H1 (cell line): ENCODE measurements around the gene BCAS3. TPM values are rescaled to one million over a fixed set of nuclear protein-coding genes. Genes with fewer than 3 reads are reported as not detected.
"Not testable (repeated sequence)": the region's sequence is repeated elsewhere in the genome, so short reads cannot be mapped to it uniquely, and the experiment has no call there.

Source experiments
- CTCF ChIA-PET: fragments of 300-600 bp; sonication (Branson Sonifier 250); formaldehyde crosslinking; loops from one replicate; lab custom pipeline; 2021; ENCODE audit not compliant: partially characterized antibody; lab: Charles Lee
- POLR2A ChIA-PET: fragments of 300-600 bp; sonication (Branson Sonifier 250); formaldehyde crosslinking; loops from one replicate; lab custom pipeline; 2021; ENCODE audit warnings: inconsistent platforms; ENCODE audit not compliant: partially characterized antibody; lab: Charles Lee
- DNase-seq, 2 experiments: peaks; one replicate each; pipeline versions ENCODE4 v3.0.0 to v3.0.0-alpha.2; 2010 to 2022; ENCODE audit warnings: low spot score in 2 of 2, low read depth in 1 of 2, mixed read lengths in 1 of 2
- FAIRE-seq: peaks from 2 replicates; lab custom pipeline; 2011; peaks lifted over from hg19 to GRCh38; lab: Jason Lieb, UNC
- H2AFZ ChIP-seq: 2 replicates; pipeline ENCODE4 v1.8.1; 2012; ENCODE audit warnings: low read length, inconsistent platforms
- H2AK5ac ChIP-seq: 2 replicates; pipeline ENCODE4 v1.6.1; 2013; ENCODE audit warnings: low read depth, low read length
- H2BK120ac ChIP-seq: replicated peaks from 2 replicates; pipeline ENCODE3; 2013; ENCODE audit warnings: low read depth, low read length, inconsistent platforms
- H2BK12ac ChIP-seq: 2 replicates; pipeline ENCODE4 v1.6.1; 2013; ENCODE audit warnings: low read depth, low read length
- H2BK15ac ChIP-seq: 2 replicates; pipeline ENCODE4 v1.6.1; 2013; ENCODE audit warnings: low read length
- H2BK20ac ChIP-seq: 2 replicates; pipeline ENCODE4 v1.6.1; 2013; ENCODE audit warnings: low read length
- H2BK5ac ChIP-seq: 2 replicates; pipeline ENCODE4 v1.6.1; 2013; ENCODE audit warnings: low read depth, low read length
- H3K14ac ChIP-seq: 2 replicates; pipeline ENCODE4 v1.6.1; 2013; ENCODE audit warnings: inconsistent platforms; ENCODE audit not compliant: insufficient read length
- H3K18ac ChIP-seq: 2 replicates; pipeline ENCODE4 v1.6.1; 2013; ENCODE audit warnings: low read length; ENCODE audit errors: extremely low read depth
- H3K23ac ChIP-seq: 2 replicates; pipeline ENCODE4 v1.6.1; 2013; ENCODE audit warnings: inconsistent platforms; ENCODE audit not compliant: insufficient read length
- H3K23me2 ChIP-seq: 2 replicates; pipeline ENCODE4 v1.6.1; 2013; ENCODE audit warnings: low read depth, low read length
- H3K27ac ChIP-seq: 2 replicates; pipeline ENCODE4 v1.6.1; 2011; ENCODE audit warnings: low read depth, low read length, inconsistent platforms
- H3K27me3 ChIP-seq, 4 experiments: replicated peaks in 1 of 4; 1 replicate in 1 of 4; 2 replicates in 3 of 4; pipeline versions ENCODE4 v1.6.1 to v1.8.1; 2011 to 2013; ENCODE audit warnings: low read length in 3 of 4, mild to moderate bottlenecking in 3 of 4, inconsistent platforms in 2 of 4, mixed read lengths in 2 of 4, moderate library complexity in 1 of 4; ENCODE audit not compliant: control insufficient read depth in 3 of 4, insufficient read depth in 3 of 4; ENCODE audit errors: extremely low read depth in 1 of 4
- H3K36me3 ChIP-seq, 4 experiments: 2 replicates each; pipeline versions ENCODE4 v1.6.1 to v1.8.1; 2011 to 2013; ENCODE audit warnings: mild to moderate bottlenecking in 4 of 4, low read length in 3 of 4, moderate library complexity in 2 of 4, control low read depth in 1 of 4, inconsistent platforms in 1 of 4; ENCODE audit not compliant: insufficient read depth in 4 of 4, control insufficient read depth in 2 of 4
- H3K4ac ChIP-seq: replicated peaks from 2 replicates; pipeline ENCODE3; 2013; ENCODE audit warnings: low read length, low read depth, mixed read lengths, inconsistent platforms; ENCODE audit not compliant: insufficient read length
- H3K4me1 ChIP-seq, 4 experiments: replicated peaks in 1 of 4; 1 replicate in 1 of 4; 2 replicates in 3 of 4; pipeline versions ENCODE4 v1.6.1 to v1.8.1; 2011 to 2013; ENCODE audit warnings: low read length in 3 of 4, inconsistent platforms in 2 of 4, mixed read lengths in 1 of 4; ENCODE audit not compliant: insufficient read depth in 4 of 4, control insufficient read depth in 3 of 4
- H3K4me2 ChIP-seq, 2 experiments: 2 replicates each; pipeline versions ENCODE4 v1.6.1 to v1.8.1; 2011 to 2013; ENCODE audit warnings: low read depth in 2 of 2, low read length in 2 of 2, control low read depth in 1 of 2, inconsistent platforms in 1 of 2, mild to moderate bottlenecking in 1 of 2; ENCODE audit not compliant: insufficient read depth in 1 of 2
- H3K4me3 ChIP-seq, 4 experiments: fragments of 200-600, 300-600 bp in 1 of 4; sonication (generic), shearing (Covaris generic), sonication (Bioruptor Twin) in 1 of 4; 2 replicates each; pipeline versions ENCODE4 v1.5.1 to v1.8.1; 2011 to 2016; ENCODE audit warnings: low read length in 4 of 4, low read depth in 3 of 4, control low read depth in 2 of 4, inconsistent platforms in 2 of 4, mild to moderate bottlenecking in 2 of 4, mixed read lengths in 1 of 4, moderate library complexity in 1 of 4; ENCODE audit not compliant: insufficient read depth in 2 of 4; ENCODE audit errors: extremely low read depth in 1 of 4
- H3K56ac ChIP-seq: replicated peaks from 2 replicates; pipeline ENCODE3; 2013; ENCODE audit warnings: low read depth, mild to moderate bottlenecking, mixed read lengths, low read length, inconsistent platforms; ENCODE audit not compliant: insufficient read length
- H3K79me1 ChIP-seq: 2 replicates; pipeline ENCODE4 v1.6.1; 2013; ENCODE audit warnings: low read depth, low read length, control low read depth
- H3K79me2 ChIP-seq, 2 experiments: 2 replicates each; pipeline versions ENCODE4 v1.6.1 to v1.8.1; 2012 to 2013; ENCODE audit warnings: low read length in 2 of 2, mild to moderate bottlenecking in 2 of 2, inconsistent platforms in 1 of 2; ENCODE audit not compliant: insufficient read depth in 2 of 2, control insufficient read depth in 1 of 2
- H3K9ac ChIP-seq, 4 experiments: replicated peaks in 1 of 4; 1 replicate in 1 of 4; 2 replicates in 3 of 4; pipeline versions ENCODE4 v1.6.1 to v1.8.1; 2011 to 2013; ENCODE audit warnings: low read depth in 3 of 4, low read length in 3 of 4, control low read depth in 2 of 4, mild to moderate bottlenecking in 2 of 4, moderate library complexity in 2 of 4, inconsistent platforms in 1 of 4; ENCODE audit errors: extremely low read depth in 1 of 4
- H3K9me3 ChIP-seq, 2 experiments: 2 replicates each; pipeline versions ENCODE4 v1.6.1 to v1.8.1; 2012 to 2013; ENCODE audit warnings: mild to moderate bottlenecking in 2 of 2, moderate library complexity in 2 of 2, control low read depth in 1 of 2, inconsistent platforms in 1 of 2, low read depth in 1 of 2, low read length in 1 of 2, mixed read lengths in 1 of 2; ENCODE audit not compliant: insufficient read depth in 2 of 2
- H4K20me1 ChIP-seq, 2 experiments: replicated peaks in 1 of 2; 2 replicates each; pipeline versions ENCODE3 to v1.8.1; 2011 to 2013; ENCODE audit warnings: inconsistent platforms in 2 of 2, low read length in 2 of 2, mild to moderate bottlenecking in 1 of 2; ENCODE audit not compliant: insufficient read depth in 2 of 2, control insufficient read depth in 1 of 2
- H4K5ac ChIP-seq: 2 replicates; pipeline ENCODE4 v1.6.1; 2013; ENCODE audit warnings: low read length, low read depth, mixed read lengths, inconsistent platforms; ENCODE audit not compliant: insufficient read length
- H4K8ac ChIP-seq: 2 replicates; pipeline ENCODE4 v1.8.0; 2013; ENCODE audit warnings: mild to moderate bottlenecking, moderate library complexity, low read length, inconsistent platforms; ENCODE audit not compliant: insufficient read depth; ENCODE audit errors: extremely low read depth
- H4K91ac ChIP-seq: replicated peaks from 2 replicates; pipeline ENCODE3; 2013; ENCODE audit warnings: low read length, mixed read lengths, inconsistent platforms; ENCODE audit not compliant: insufficient read length
- BCL11A ChIP-seq, 2 experiments: IDR thresholded peaks; one replicate each; pipeline ENCODE4 v1.6.1; 2011; ENCODE audit warnings: low read depth in 2 of 2, low read length in 2 of 2, mild to moderate bottlenecking in 2 of 2
- WGBS, 2 experiments: shearing (Covaris generic) in 1 of 2; methylation state at CpG; one replicate each; pipeline versions ENCODE4 v1.1.6 to v1.1.7; 2013 to 2015; ENCODE audit warnings: low lambda C conversion rate in 2 of 2, mixed read lengths in 2 of 2, inconsistent platforms in 1 of 2, low coverage in 1 of 2, missing lambda C conversion rate in 1 of 2; ENCODE audit not compliant: insufficient replicate concordance in 2 of 2, insufficient coverage in 1 of 2, insufficient read length in 1 of 2; ENCODE audit errors: extremely low coverage in 1 of 2, missing lambda C conversion rate in 1 of 2; 5-methylcytosine and 5-hydroxymethylcytosine counted together
- polyA plus RNA-seq, 7 experiments: library from polyadenylated mRNA; depleted of rRNA in 3 of 7; stranded (reverse) in 5 of 7; unstranded in 2 of 7; fragments of >200 nt in 5 of 7; fragments of 200-250 nt in 2 of 7; gene quantifications; 1 replicate in 5 of 7; 2 replicates in 1 of 7; 4 replicates in 1 of 7; pipeline versions ENCODE4 v1.2.1 to v1.2.3, GENCODE V29; 2011 to 2013; ENCODE audit warnings: missing spikeins in 2 of 7, mixed read lengths in 2 of 7
- total RNA-seq: library from RNA; stranded (reverse); fragmentation: NEBNext Ultra II Directional; extraction: Animal tissue kit (Norgen Biotek cat#: 25700); gene quantifications from 2 replicates; pipeline ENCODE4 v1.2.1, GENCODE V29; 2021

Gene BCAS3
- total and polyA plus RNA-seq, 2 of the 8 experiments (the other 6 are each of a cell fraction or from before 2014, with no cell fraction given): 9.9 to 13.3 TPM

GRCh38 chr17:60770946-60771422 is 93.3 kb downstream of the BCAS3 start:
- Histone ChIP-seq H4K91ac (no peak overlapping the region), H2BK20ac (no peak overlapping the region), H3K36me3 (no peaks in the 10 kb centered on the region), H3K4me1 (no peaks in the 10 kb centered on the region), H3K14ac (no peak overlapping the region), H4K20me1 (no peaks in the 10 kb centered on the region), H3K23ac (no peak overlapping the region), H3K79me1 (no peaks in the 10 kb centered on the region), H3K4me3 (no peak overlapping the region), H3K27ac (no peak overlapping the region), H2BK15ac (no peak overlapping the region), H3K4ac (no peak overlapping the region), H2AK5ac (no peak overlapping the region), H3K56ac (no peak overlapping the region), H2BK12ac (no peak overlapping the region), H4K8ac (no peak overlapping the region), H2BK120ac (no peak overlapping the region), H3K79me2 (no peaks in the 10 kb centered on the region), H4K5ac (no peak overlapping the region), H2AFZ (no peak overlapping the region), H2BK5ac (no peak overlapping the region), H3K18ac (no peak overlapping the region), H3K27me3 (no peaks in the 10 kb centered on the region), H3K4me2 (no peak overlapping the region), H3K9me3 (peaks cover 0 to 7% of the 10 kb centered on the region in 2 experiments; a peak in 1 of 4 replicates), H3K9ac (no peak overlapping the region), H3K23me2 (no peaks in the 10 kb centered on the region)
- no peak for TF ChIP-seq BCL11A (IDR thresholded peaks at IDR 0.05; ENCODE audit: low read depth in 2 of 2, low read length in 2 of 2)
- POLR2A ChIA-PET: no interaction called here
- 92% methylated on average over 8 of the region's 8 CpGs; no CpG with 5 or more reads in 1 of the 2 experiments for WGBS, 2 experiments
- FAIRE-seq (no peak), DNase-seq (no peak)
- CTCF ChIA-PET: interaction anchor here (0.6 to 0.8 kb wide), 2 partner anchors 51 to 551 kb away, joined by 3 to 4 read pairs; no protein-coding TSS in a partner anchor

GRCh38 chr17:60771621-60772020 is 94.0 kb downstream of the BCAS3 start:
- H3K14ac ChIP-seq, FAIRE-seq, CTCF ChIA-PET, H4K8ac ChIP-seq, H3K27me3 ChIP-seq, H4K91ac ChIP-seq, H2BK5ac ChIP-seq, H3K56ac ChIP-seq, H3K9ac ChIP-seq, H2BK120ac ChIP-seq, H2BK15ac ChIP-seq, H3K27ac ChIP-seq, H3K4me2 ChIP-seq, H3K4me3 ChIP-seq, H3K79me2 ChIP-seq, H3K4me1 ChIP-seq, H3K18ac ChIP-seq, H4K20me1 ChIP-seq, H3K36me3 ChIP-seq, POLR2A ChIA-PET, H4K5ac ChIP-seq, H3K4ac ChIP-seq, H3K23ac ChIP-seq, H2BK20ac ChIP-seq, H3K79me1 ChIP-seq, H2AK5ac ChIP-seq, H3K23me2 ChIP-seq, DNase-seq, H2AFZ ChIP-seq, H3K9me3 ChIP-seq, H2BK12ac ChIP-seq: not testable (repeated sequence)
- WGBS, 2 experiments: 90% methylated on average over 5 of the region's 5 CpGs; no CpG with 5 or more reads in 1 of the 2 experiments
